ENCODE measurements around the gene AFP.

The AFP gene

DNA sequence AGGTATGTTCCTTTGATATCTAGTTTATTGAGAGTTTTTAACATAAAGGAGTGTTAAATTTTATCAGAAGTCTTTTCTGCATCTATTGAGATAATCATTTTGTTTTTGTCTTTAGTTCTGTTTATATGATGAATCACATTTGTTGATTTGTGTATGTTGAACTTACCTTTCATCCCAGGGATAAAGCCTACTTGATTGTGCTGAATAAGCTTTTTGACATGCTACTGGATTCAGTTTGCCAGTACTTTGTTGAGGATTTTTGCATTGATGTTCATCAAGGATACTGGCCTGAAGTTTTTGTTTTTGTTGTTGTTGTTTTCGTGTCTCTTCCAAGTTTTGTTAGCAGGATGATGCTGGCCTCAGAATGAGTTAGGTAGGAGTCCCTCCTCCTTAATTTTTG is 34.7 kb downstream of the AFP start:
- no peak for DNase-seq

- no peak for DNase-seq
Measured at GRCh38 chr4:73477176-73477575, 41.2 kb downstream of the AFP start.

GRCh38 chr4:73479323-73479722 is 43.3 kb downstream of the AFP start:
- no peak for DNase-seq

- no peak for DNase-seq
Measured at GRCh38 chr4:73481358-73481757, 45.3 kb downstream of the AFP start, which contains the start of gene AFM. Gene AFM, plus strand, starts transcription at chr4:73481745. Its CDS starts 31 bp downstream, at chr4:73481776.

- DNase-seq = no peak
Measured at GRCh38 chr4:73485085-73485484, 49.1 kb downstream of the AFP start.

DNA sequence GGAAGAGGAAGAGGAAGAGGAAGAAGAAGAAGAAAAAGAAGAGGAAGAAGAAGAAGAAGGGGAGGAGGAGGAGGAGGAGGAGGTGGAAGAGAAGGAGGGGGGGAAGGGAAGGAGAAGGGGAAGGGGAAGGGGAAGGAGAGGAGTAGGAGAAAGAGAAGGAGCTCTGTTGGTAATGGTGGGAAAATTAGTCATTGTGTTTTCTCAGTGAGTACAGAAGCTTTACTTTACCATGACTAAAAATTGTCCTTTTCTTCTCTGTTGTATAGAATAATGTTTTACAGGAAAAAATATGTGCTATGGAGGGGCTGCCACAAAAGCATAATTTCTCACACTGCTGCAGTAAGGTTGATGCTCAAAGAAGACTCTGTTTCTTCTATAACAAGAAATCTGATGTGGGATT is 49.6 kb downstream of the AFP start:
- no peak for DNase-seq

GRCh38 chr4:73486497-73486896 is 50.5 kb downstream of the AFP start:
- no peak for DNase-seq

DNA sequence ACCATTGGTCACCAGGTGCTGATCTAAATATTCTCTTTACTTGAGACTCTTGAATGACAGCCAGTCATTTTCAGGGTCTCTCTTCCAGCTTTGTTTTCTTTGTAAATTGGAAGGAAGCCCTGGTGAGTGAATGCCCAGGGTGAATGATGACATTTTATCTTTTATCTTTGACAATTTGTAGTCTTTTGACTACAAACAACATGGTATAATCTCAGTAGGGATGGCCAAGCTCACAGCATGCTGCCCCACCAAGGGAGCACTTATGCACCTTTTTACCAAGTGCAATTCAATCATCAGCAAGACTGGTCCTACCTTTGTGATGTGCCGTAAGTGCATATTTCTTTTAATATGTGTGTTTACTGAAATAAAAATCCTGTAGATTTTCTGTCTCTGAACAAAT is 51.2 kb downstream of the AFP start:
- DNase-seq = no peak

GRCh38 chr4:73499996-73500765 is 64.2 kb downstream of the AFP start:
- DNase-seq = no peak

DNA sequence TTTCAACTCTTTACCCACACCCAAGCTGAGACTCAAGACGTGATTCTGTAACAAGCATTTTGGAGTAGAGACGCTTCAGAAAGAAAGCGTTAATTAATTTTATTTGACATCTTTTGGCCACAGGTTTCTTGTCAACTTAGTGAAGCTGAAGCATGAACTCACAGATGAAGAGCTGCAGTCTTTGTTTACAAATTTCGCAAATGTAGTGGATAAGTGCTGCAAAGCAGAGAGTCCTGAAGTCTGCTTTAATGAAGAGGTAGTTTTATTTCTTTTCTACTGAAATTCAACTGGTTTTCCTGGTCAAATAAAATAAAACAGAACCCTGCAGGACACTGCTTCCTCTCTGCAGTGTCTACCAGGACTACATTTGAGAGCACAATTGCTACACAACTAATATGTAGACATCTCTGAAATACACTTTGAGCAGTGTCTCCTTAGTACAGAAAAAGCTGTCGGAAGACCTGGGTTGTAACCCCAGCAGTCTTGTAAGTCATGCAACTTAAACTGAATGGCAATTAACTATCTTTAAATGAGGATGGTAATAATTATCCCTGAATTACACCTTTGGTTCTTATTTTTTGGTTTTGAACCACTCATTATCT is 65.7 kb downstream of the AFP start:
- DNase-seq = no peak

GRCh38 chr4:73505567-73505966 is 69.5 kb downstream of the AFP start:
- DNase-seq = no peak
